HCT116 (cell line): ENCODE measurements around the gene DRC7. TPM values are rescaled to one million over a fixed set of nuclear protein-coding genes. Genes with fewer than 3 reads are reported as not detected.

ENCODE experiments used
- ATAC-seq: fragments of 200-7000 bp; cut with Tn5 transposase; 2 replicates; pipeline ENCODE4 v1.9.1; 2020; ENCODE audit warnings: mild to moderate bottlenecking, moderate library complexity
- BruUV-seq: library from RNA; stranded (reverse); fragments of 400-500 nt; replicated peaks from 2 replicates; lab custom pipeline; 2021; lab: Mats Ljungman, UMichigan
- CTCF ChIA-PET: fragments of 300-600 bp; sonication (Branson Sonifier 250); formaldehyde crosslinking; loops from one replicate; lab custom pipeline; 2021; ENCODE audit warnings: antibody characterized with exemption; lab: Charles Lee
- POLR2A ChIA-PET: fragments of 300-600, 350-600 bp; sonication (Branson Sonifier 250); formaldehyde crosslinking; loops from one replicate; lab custom pipeline; 2021; ENCODE audit warnings: antibody characterized with exemption; lab: Charles Lee
- RAD21 ChIA-PET, 2 experiments: fragments of 300-600 bp; sonication (Branson Sonifier 250); formaldehyde crosslinking; loops; one replicate each; lab custom pipeline; 2023; ENCODE audit warnings: low total read pairs in 2 of 2; ENCODE audit not compliant: uncharacterized antibody in 2 of 2, unreplicated experiment in 2 of 2, low non-redundant PET in 1 of 2; lab: Charles Lee
- DNase-seq: peaks from one replicate; pipeline ENCODE4 v3.0.0-alpha.2; 2010; ENCODE audit warnings: low read depth, low spot score
- H2AFZ ChIP-seq: fragments of 200-600 bp; shearing (Covaris generic), sonication (generic); 2 replicates; pipeline ENCODE4 v1.6.1; 2017; ENCODE audit warnings: low read depth, mixed run types, mixed read lengths, antibody characterized with exemption, low read length; ENCODE audit not compliant: poor library complexity, severe bottlenecking
- H3K27ac ChIP-seq: 2 replicates; pipeline ENCODE4 v1.5.1; 2012; ENCODE audit warnings: low read depth, low read length
- H3K27me3 ChIP-seq: fragments of 200-600 bp; sonication (generic); 2 replicates; pipeline ENCODE4 v1.6.1; 2016; ENCODE audit warnings: mixed run types, low read length, mixed read lengths; ENCODE audit not compliant: insufficient read depth
- H3K36me3 ChIP-seq, 2 experiments: fragments of 200-500 bp in 1 of 2; fragments of 200-600 bp in 1 of 2; sonication (Bioruptor generic) in 1 of 2; sonication (generic) in 1 of 2; 2 replicates each; pipeline versions ENCODE4 v1.5.1 to v1.6.1; 2014 to 2016; ENCODE audit warnings: low read length in 2 of 2, inconsistent platforms in 1 of 2, mixed read lengths in 1 of 2, mixed run types in 1 of 2; ENCODE audit not compliant: insufficient read depth in 2 of 2, control insufficient read depth in 1 of 2
- H3K4me1 ChIP-seq, 2 experiments: fragments of 200-600 bp in 1 of 2; sonication (generic) in 1 of 2; 2 replicates each; pipeline versions ENCODE4 v1.5.1 to v1.6.1; 2012 to 2017; ENCODE audit warnings: low read length in 2 of 2, inconsistent platforms in 1 of 2, mild to moderate bottlenecking in 1 of 2, mixed read lengths in 1 of 2, mixed run types in 1 of 2, moderate library complexity in 1 of 2; ENCODE audit not compliant: insufficient read depth in 2 of 2, control insufficient read depth in 1 of 2
- H3K4me2 ChIP-seq: fragments of 200-600 bp; sonication (generic); 2 replicates; pipeline ENCODE4 v1.6.1; 2017; ENCODE audit warnings: mixed run types, low read length, mixed read lengths
- H3K4me3 ChIP-seq, 2 experiments: fragments of 200-600 bp in 1 of 2; sonication (generic) in 1 of 2; replicated peaks in 1 of 2; 2 replicates each; pipeline ENCODE4 v1.5.1; 2011 to 2016; ENCODE audit warnings: low read length in 2 of 2, control low read depth in 1 of 2, low read depth in 1 of 2, mild to moderate bottlenecking in 1 of 2, mixed read lengths in 1 of 2, mixed run types in 1 of 2
- H3K79me2 ChIP-seq: fragments of 200-600 bp; sonication (generic); 2 replicates; pipeline ENCODE4 v1.6.1; 2017; ENCODE audit warnings: mild to moderate bottlenecking, mixed run types, low read length, moderate library complexity, mixed read lengths; ENCODE audit not compliant: insufficient read depth
- H3K9ac ChIP-seq: fragments of 200-600 bp; sonication (generic); 2 replicates; pipeline ENCODE4 v1.6.1; 2016; ENCODE audit warnings: low read length, mixed read lengths
- H3K9me2 ChIP-seq: fragments of 200-600 bp; sonication (generic), shearing (Covaris generic); 2 replicates; pipeline ENCODE4 v1.6.1; 2017; ENCODE audit warnings: mixed run types, mild to moderate bottlenecking, moderate library complexity; ENCODE audit not compliant: insufficient read depth
- H3K9me3 ChIP-seq, 2 experiments: fragments of 200-500 bp in 1 of 2; fragments of 200-600 bp in 1 of 2; sonication (Bioruptor generic) in 1 of 2; sonication (generic) in 1 of 2; 2 replicates each; pipeline ENCODE4 v1.6.1; 2014 to 2017; ENCODE audit warnings: low read length in 2 of 2, mixed read lengths in 2 of 2, inconsistent platforms in 1 of 2, low read depth in 1 of 2, mild to moderate bottlenecking in 1 of 2, mixed run types in 1 of 2, moderate library complexity in 1 of 2; ENCODE audit not compliant: control insufficient read depth in 1 of 2, insufficient read depth in 1 of 2
- H4K20me1 ChIP-seq: fragments of 200-600 bp; sonication (generic), shearing (Covaris generic); 2 replicates; pipeline ENCODE4 v1.6.1; 2017; ENCODE audit warnings: mixed run types, mild to moderate bottlenecking, moderate library complexity; ENCODE audit not compliant: insufficient read depth
- EZH2phosphoT487 ChIP-seq: fragments of 200-600 bp; IDR thresholded peaks from 2 replicates; pipeline ENCODE4 v1.6.1; 2018; ENCODE audit warnings: antibody characterized with exemption, borderline replicate concordance
- RAD21 ChIP-seq: IDR thresholded peaks from 2 replicates; pipeline ENCODE4 v1.6.1; 2012; ENCODE audit warnings: low read depth, mild to moderate bottlenecking
- SRF ChIP-seq: IDR thresholded peaks from 2 replicates; pipeline ENCODE4 v1.6.1; 2012; ENCODE audit warnings: low read depth
- ZFX ChIP-seq: fragments of 450-650 bp; IDR thresholded peaks from 2 replicates; pipeline ENCODE4 v1.6.1; 2017
- ZNF274 ChIP-seq: fragments of 200-500 bp; sonication (Bioruptor generic); IDR thresholded peaks from 2 replicates; pipeline ENCODE4 v1.6.1; 2014; ENCODE audit warnings: mild to moderate bottlenecking, low read depth, low read length, inconsistent platforms
- intact Hi-C: fragments of 100-400 bp; cut with micrococcal nuclease; formaldehyde crosslinking; loops from 2 replicates; pipeline ENCODE4 v1.10.0; 2022
- total RNA-seq: library from RNA; stranded (reverse); gene quantifications from one replicate; pipeline ENCODE4 v1.2.1, GENCODE V29; 2021; ENCODE audit not compliant: unreplicated experiment
- TF ChIP-seq, protein P1 (sequence below): IDR thresholded peaks from 2 replicates; pipeline ENCODE4 v1.6.1; 2012; ENCODE audit warnings: low read depth
- TF ChIP-seq, protein P2 (sequence below): IDR thresholded peaks from 2 replicates; pipeline ENCODE4 v1.6.1; 2012
- TF ChIP-seq, protein P3 (sequence below): IDR thresholded peaks from 2 replicates; pipeline ENCODE4 v1.6.1; 2012

DRC7 gene
- total RNA-seq, 1 experiment from 2014 or later = 0.91 TPM

DNA sequence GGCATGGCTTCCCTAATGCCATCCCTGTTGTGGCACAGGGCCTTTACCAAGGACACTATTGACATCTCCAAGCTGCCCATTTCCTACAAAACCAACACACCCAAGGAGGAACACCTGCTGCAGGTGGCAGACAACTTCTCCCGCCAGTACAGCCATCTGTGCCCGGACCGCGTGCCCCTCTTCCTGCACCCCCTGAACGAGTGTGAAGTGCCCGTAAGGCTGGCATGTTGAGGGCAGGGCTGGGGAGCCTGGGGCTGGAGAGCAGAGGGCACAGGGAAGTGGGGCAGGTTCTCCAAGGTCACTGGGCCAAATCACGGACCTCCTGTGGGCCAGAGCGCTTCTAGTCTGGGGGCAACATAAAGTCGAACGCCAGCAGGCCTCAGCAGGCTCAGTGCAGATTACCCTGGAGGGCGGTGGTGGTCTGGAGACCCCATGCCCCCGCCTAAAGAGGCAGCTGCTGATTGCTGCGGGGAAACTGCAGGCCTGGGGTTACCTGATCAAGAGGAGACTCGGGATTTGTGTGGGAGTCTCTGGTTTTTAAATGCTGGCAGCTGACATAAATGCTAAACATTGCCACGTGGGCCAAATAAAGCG is 4.3 kb downstream of the DRC7 start:
- Histone ChIP-seq H4K20me1 (no peaks in the 10 kb centered on the region), H3K4me1 (peaks cover 0 to 4% of the 10 kb centered on the region in 2 experiments; a peak in 1 of 4 replicates), H2AFZ (no peak overlapping the region), H3K27ac (no peak overlapping the region), H3K9me2 (no peaks in the 10 kb centered on the region), H3K36me3 (no peaks in the 10 kb centered on the region), H3K9me3 (no peaks in the 10 kb centered on the region), H3K4me2 (no peak overlapping the region), H3K4me3 (no peak overlapping the region), H3K9ac (no peak overlapping the region), H3K79me2 (no peaks in the 10 kb centered on the region), H3K27me3 (no peaks in the 10 kb centered on the region)
- intact Hi-C loops = no loop called here
- DNase-seq (no peak), ATAC-seq (no peak)
- CTCF ChIA-PET = no interaction called here
- TF ChIP-seq, protein P1, sequence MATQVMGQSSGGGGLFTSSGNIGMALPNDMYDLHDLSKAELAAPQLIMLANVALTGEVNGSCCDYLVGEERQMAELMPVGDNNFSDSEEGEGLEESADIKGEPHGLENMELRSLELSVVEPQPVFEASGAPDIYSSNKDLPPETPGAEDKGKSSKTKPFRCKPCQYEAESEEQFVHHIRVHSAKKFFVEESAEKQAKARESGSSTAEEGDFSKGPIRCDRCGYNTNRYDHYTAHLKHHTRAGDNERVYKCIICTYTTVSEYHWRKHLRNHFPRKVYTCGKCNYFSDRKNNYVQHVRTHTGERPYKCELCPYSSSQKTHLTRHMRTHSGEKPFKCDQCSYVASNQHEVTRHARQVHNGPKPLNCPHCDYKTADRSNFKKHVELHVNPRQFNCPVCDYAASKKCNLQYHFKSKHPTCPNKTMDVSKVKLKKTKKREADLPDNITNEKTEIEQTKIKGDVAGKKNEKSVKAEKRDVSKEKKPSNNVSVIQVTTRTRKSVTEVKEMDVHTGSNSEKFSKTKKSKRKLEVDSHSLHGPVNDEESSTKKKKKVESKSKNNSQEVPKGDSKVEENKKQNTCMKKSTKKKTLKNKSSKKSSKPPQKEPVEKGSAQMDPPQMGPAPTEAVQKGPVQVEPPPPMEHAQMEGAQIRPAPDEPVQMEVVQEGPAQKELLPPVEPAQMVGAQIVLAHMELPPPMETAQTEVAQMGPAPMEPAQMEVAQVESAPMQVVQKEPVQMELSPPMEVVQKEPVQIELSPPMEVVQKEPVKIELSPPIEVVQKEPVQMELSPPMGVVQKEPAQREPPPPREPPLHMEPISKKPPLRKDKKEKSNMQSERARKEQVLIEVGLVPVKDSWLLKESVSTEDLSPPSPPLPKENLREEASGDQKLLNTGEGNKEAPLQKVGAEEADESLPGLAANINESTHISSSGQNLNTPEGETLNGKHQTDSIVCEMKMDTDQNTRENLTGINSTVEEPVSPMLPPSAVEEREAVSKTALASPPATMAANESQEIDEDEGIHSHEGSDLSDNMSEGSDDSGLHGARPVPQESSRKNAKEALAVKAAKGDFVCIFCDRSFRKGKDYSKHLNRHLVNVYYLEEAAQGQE = no peak
- TF ChIP-seq EZH2phosphoT487 (no peak), SRF (no peak), ZFX (no peak), RAD21 (no peak), ZNF274 (no peak)
- TF ChIP-seq, protein P2, sequence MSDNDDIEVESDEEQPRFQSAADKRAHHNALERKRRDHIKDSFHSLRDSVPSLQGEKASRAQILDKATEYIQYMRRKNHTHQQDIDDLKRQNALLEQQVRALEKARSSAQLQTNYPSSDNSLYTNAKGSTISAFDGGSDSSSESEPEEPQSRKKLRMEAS = no peak
- TF ChIP-seq, protein P3, sequence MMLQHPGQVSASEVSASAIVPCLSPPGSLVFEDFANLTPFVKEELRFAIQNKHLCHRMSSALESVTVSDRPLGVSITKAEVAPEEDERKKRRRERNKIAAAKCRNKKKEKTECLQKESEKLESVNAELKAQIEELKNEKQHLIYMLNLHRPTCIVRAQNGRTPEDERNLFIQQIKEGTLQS = no peak
- POLR2A ChIA-PET = no interaction called here
- BruUV-seq = no TSS peak
- RAD21 ChIA-PET = no interaction called here
